Inferior parietal cortex (tissue), 1 donor: ENCODE results near the gene NUP210.
"Not testable (repeated sequence)": the region's sequence is repeated elsewhere in the genome, so short reads cannot be mapped to it uniquely, and the experiment has no call there.

Experiments used
- DNase-seq: peaks from one replicate; pipeline ENCODE4 v3.0.0-alpha.2; 2016; ENCODE audit errors: extremely low spot score

NUP210 gene

GRCh38 chr3:13429631-13430291 lies 9.6 kb upstream of the NUP210 start:
- no peak for DNase-seq

- not testable (repeated sequence) for DNase-seq
Measured at GRCh38 chr3:13428678-13429077, 8.6 kb upstream of the NUP210 start.

- no peak for DNase-seq
Measured at GRCh38 chr3:13427662-13428603, 7.8 kb upstream of the NUP210 start.

GRCh38 chr3:13426591-13426990 lies 6.5 kb upstream of the NUP210 start:
- no peak for DNase-seq

GRCh38 chr3:13425689-13426088 lies 5.6 kb upstream of the NUP210 start:
- DNase-seq: no peak

- DNase-seq: no peak
Measured at GRCh38 chr3:13424865-13425617, 4.9 kb upstream of the NUP210 start.

- DNase-seq: no peak
Measured at GRCh38 chr3:13424141-13424844, 4.2 kb upstream of the NUP210 start.

- no peak for DNase-seq
Measured at GRCh38 chr3:13420831-13421765, 976 bp upstream of the NUP210 start.

GRCh38 chr3:13419505-13420044 lies 547 bp downstream of the NUP210 start:
- DNase-seq: no peak

GRCh38 chr3:13417166-13417947 lies 2.8 kb downstream of the NUP210 start:
- DNase-seq: no peak

GRCh38 chr3:13415997-13416793 lies 3.9 kb downstream of the NUP210 start:
- no peak for DNase-seq

GRCh38 chr3:13415236-13415986 lies 4.7 kb downstream of the NUP210 start:
- no peak for DNase-seq

- peak; percentile 7 for DNase-seq
Measured at GRCh38 chr3:13414040-13414729, 5.9 kb downstream of the NUP210 start.

GRCh38 chr3:13411186-13411860 lies 8.8 kb downstream of the NUP210 start:
- no peak for DNase-seq

GRCh38 chr3:13408890-13409289 lies 11.2 kb downstream of the NUP210 start:
- no peak for DNase-seq

GRCh38 chr3:13407926-13408325 lies 12.2 kb downstream of the NUP210 start:
- DNase-seq: no peak

- no peak for DNase-seq
Measured at GRCh38 chr3:13407475-13407874, 12.6 kb downstream of the NUP210 start.
